HCT116 (cell line): ENCODE measurements around the gene EPB41L4A. TPM values are rescaled to one million over a fixed set of nuclear protein-coding genes. Genes with fewer than 3 reads are reported as not detected.

Experiments used
- ATAC-seq: fragments of 200-7000 bp; cut with Tn5 transposase; 2 replicates; pipeline ENCODE4 v1.9.1; 2020; ENCODE audit warnings: mild to moderate bottlenecking, moderate library complexity
- BruUV-seq: library from RNA; stranded (reverse); fragments of 400-500 nt; replicated peaks from 2 replicates; lab custom pipeline; 2021; lab: Mats Ljungman, UMichigan
- CTCF ChIA-PET: fragments of 300-600 bp; sonication (Branson Sonifier 250); formaldehyde crosslinking; loops from one replicate; lab custom pipeline; 2021; ENCODE audit warnings: antibody characterized with exemption; lab: Charles Lee
- POLR2A ChIA-PET: fragments of 300-600, 350-600 bp; sonication (Branson Sonifier 250); formaldehyde crosslinking; loops from one replicate; lab custom pipeline; 2021; ENCODE audit warnings: antibody characterized with exemption; lab: Charles Lee
- RAD21 ChIA-PET, 2 experiments: fragments of 300-600 bp; sonication (Branson Sonifier 250); formaldehyde crosslinking; loops; one replicate each; lab custom pipeline; 2023; ENCODE audit warnings: low total read pairs in 2 of 2; ENCODE audit not compliant: uncharacterized antibody in 2 of 2, unreplicated experiment in 2 of 2, low non-redundant PET in 1 of 2; lab: Charles Lee
- DNase-seq: peaks from one replicate; pipeline ENCODE4 v3.0.0-alpha.2; 2010; ENCODE audit warnings: low read depth, low spot score
- H2AFZ ChIP-seq: fragments of 200-600 bp; shearing (Covaris generic), sonication (generic); 2 replicates; pipeline ENCODE4 v1.6.1; 2017; ENCODE audit warnings: low read depth, mixed run types, mixed read lengths, antibody characterized with exemption, low read length; ENCODE audit not compliant: poor library complexity, severe bottlenecking
- H3K27ac ChIP-seq: 2 replicates; pipeline ENCODE4 v1.5.1; 2012; ENCODE audit warnings: low read depth, low read length
- H3K27me3 ChIP-seq: fragments of 200-600 bp; sonication (generic); 2 replicates; pipeline ENCODE4 v1.6.1; 2016; ENCODE audit warnings: mixed run types, low read length, mixed read lengths; ENCODE audit not compliant: insufficient read depth
- H3K36me3 ChIP-seq, 2 experiments: fragments of 200-500 bp in 1 of 2; fragments of 200-600 bp in 1 of 2; sonication (Bioruptor generic) in 1 of 2; sonication (generic) in 1 of 2; 2 replicates each; pipeline versions ENCODE4 v1.5.1 to v1.6.1; 2014 to 2016; ENCODE audit warnings: low read length in 2 of 2, inconsistent platforms in 1 of 2, mixed read lengths in 1 of 2, mixed run types in 1 of 2; ENCODE audit not compliant: insufficient read depth in 2 of 2, control insufficient read depth in 1 of 2
- H3K4me1 ChIP-seq, 2 experiments: fragments of 200-600 bp in 1 of 2; sonication (generic) in 1 of 2; 2 replicates each; pipeline versions ENCODE4 v1.5.1 to v1.6.1; 2012 to 2017; ENCODE audit warnings: low read length in 2 of 2, inconsistent platforms in 1 of 2, mild to moderate bottlenecking in 1 of 2, mixed read lengths in 1 of 2, mixed run types in 1 of 2, moderate library complexity in 1 of 2; ENCODE audit not compliant: insufficient read depth in 2 of 2, control insufficient read depth in 1 of 2
- H3K4me2 ChIP-seq: fragments of 200-600 bp; sonication (generic); 2 replicates; pipeline ENCODE4 v1.6.1; 2017; ENCODE audit warnings: mixed run types, low read length, mixed read lengths
- H3K4me3 ChIP-seq, 2 experiments: fragments of 200-600 bp in 1 of 2; sonication (generic) in 1 of 2; replicated peaks in 1 of 2; 2 replicates each; pipeline ENCODE4 v1.5.1; 2011 to 2016; ENCODE audit warnings: low read length in 2 of 2, control low read depth in 1 of 2, low read depth in 1 of 2, mild to moderate bottlenecking in 1 of 2, mixed read lengths in 1 of 2, mixed run types in 1 of 2
- H3K79me2 ChIP-seq: fragments of 200-600 bp; sonication (generic); 2 replicates; pipeline ENCODE4 v1.6.1; 2017; ENCODE audit warnings: mild to moderate bottlenecking, mixed run types, low read length, moderate library complexity, mixed read lengths; ENCODE audit not compliant: insufficient read depth
- H3K9ac ChIP-seq: fragments of 200-600 bp; sonication (generic); 2 replicates; pipeline ENCODE4 v1.6.1; 2016; ENCODE audit warnings: low read length, mixed read lengths
- H3K9me2 ChIP-seq: fragments of 200-600 bp; sonication (generic), shearing (Covaris generic); 2 replicates; pipeline ENCODE4 v1.6.1; 2017; ENCODE audit warnings: mixed run types, mild to moderate bottlenecking, moderate library complexity; ENCODE audit not compliant: insufficient read depth
- H3K9me3 ChIP-seq, 2 experiments: fragments of 200-500 bp in 1 of 2; fragments of 200-600 bp in 1 of 2; sonication (Bioruptor generic) in 1 of 2; sonication (generic) in 1 of 2; 2 replicates each; pipeline ENCODE4 v1.6.1; 2014 to 2017; ENCODE audit warnings: low read length in 2 of 2, mixed read lengths in 2 of 2, inconsistent platforms in 1 of 2, low read depth in 1 of 2, mild to moderate bottlenecking in 1 of 2, mixed run types in 1 of 2, moderate library complexity in 1 of 2; ENCODE audit not compliant: control insufficient read depth in 1 of 2, insufficient read depth in 1 of 2
- H4K20me1 ChIP-seq: fragments of 200-600 bp; sonication (generic), shearing (Covaris generic); 2 replicates; pipeline ENCODE4 v1.6.1; 2017; ENCODE audit warnings: mixed run types, mild to moderate bottlenecking, moderate library complexity; ENCODE audit not compliant: insufficient read depth
- ATF3 ChIP-seq: IDR thresholded peaks from 2 replicates; pipeline ENCODE4 v1.6.1; 2012
- CEBPB ChIP-seq: IDR thresholded peaks from 2 replicates; pipeline ENCODE4 v1.6.1; 2012; ENCODE audit warnings: low read depth
- EGR1 ChIP-seq: IDR thresholded peaks from 2 replicates; pipeline ENCODE4 v1.6.1; 2012; ENCODE audit warnings: low read depth
- EZH2phosphoT487 ChIP-seq: fragments of 200-600 bp; IDR thresholded peaks from 2 replicates; pipeline ENCODE4 v1.6.1; 2018; ENCODE audit warnings: antibody characterized with exemption, borderline replicate concordance
- FOSL1 ChIP-seq: IDR thresholded peaks from 2 replicates; pipeline ENCODE4 v1.6.1; 2012; ENCODE audit warnings: low read depth
- JUND ChIP-seq: IDR thresholded peaks from 2 replicates; pipeline ENCODE4 v1.6.1; 2012
- POLR2A ChIP-seq: IDR thresholded peaks from 2 replicates; pipeline ENCODE4 v1.7.0; 2011; ENCODE audit warnings: borderline replicate concordance; ENCODE audit not compliant: insufficient read depth, insufficient read length; ENCODE audit errors: extremely low read depth
- RAD21 ChIP-seq: IDR thresholded peaks from 2 replicates; pipeline ENCODE4 v1.6.1; 2012; ENCODE audit warnings: low read depth, mild to moderate bottlenecking
- SIN3A ChIP-seq: IDR thresholded peaks from 2 replicates; pipeline ENCODE4 v1.6.1; 2012; ENCODE audit warnings: low read depth
- ZFX ChIP-seq: fragments of 450-650 bp; IDR thresholded peaks from 2 replicates; pipeline ENCODE4 v1.6.1; 2017
- ZNF274 ChIP-seq: fragments of 200-500 bp; sonication (Bioruptor generic); IDR thresholded peaks from 2 replicates; pipeline ENCODE4 v1.6.1; 2014; ENCODE audit warnings: mild to moderate bottlenecking, low read depth, low read length, inconsistent platforms
- intact Hi-C: fragments of 100-400 bp; cut with micrococcal nuclease; formaldehyde crosslinking; loops from 2 replicates; pipeline ENCODE4 v1.10.0; 2022
- total RNA-seq: library from RNA; stranded (reverse); gene quantifications from one replicate; pipeline ENCODE4 v1.2.1, GENCODE V29; 2021; ENCODE audit not compliant: unreplicated experiment
- TF ChIP-seq, protein P1 (sequence below), 3 experiments: fragments of 200-600 bp in 1 of 3; sonication (generic) in 1 of 3; IDR thresholded peaks in 2 of 3; conservative IDR thresholded peaks in 1 of 3; 2 replicates each; pipeline ENCODE4 v1.5.1; 2012 to 2017; ENCODE audit warnings: low read depth in 2 of 3, low read length in 2 of 3, antibody characterized with exemption in 1 of 3, borderline replicate concordance in 1 of 3, control low read depth in 1 of 3, mild to moderate bottlenecking in 1 of 3, mixed read lengths in 1 of 3, mixed run types in 1 of 3, moderate library complexity in 1 of 3; ENCODE audit not compliant: insufficient read depth in 1 of 3

EPB41L4A gene
- total RNA-seq, 1 experiment from 2014 or later, result 2.8 TPM

- Histone ChIP-seq H3K9me2 (no peaks in the 10 kb centered on the region), H3K4me3 (no peak overlapping the region), H3K36me3 (no peaks in the 10 kb centered on the region), H3K4me2 (no peak overlapping the region), H3K79me2 (no peaks in the 10 kb centered on the region), H3K9ac (no peak overlapping the region), H4K20me1 (no peaks in the 10 kb centered on the region), H3K27ac (no peak overlapping the region), H3K4me1 (no peaks in the 10 kb centered on the region), H3K27me3 (peaks cover 3% of the 10 kb centered on the region; the same call in 1 of the 2 replicates), H2AFZ (no peak overlapping the region), H3K9me3 (no peaks in the 10 kb centered on the region)
- DNase-seq (no peak), ATAC-seq (no peak)
- intact Hi-C loops, result no loop called here
- TF ChIP-seq CEBPB, result no peak
- TF ChIP-seq ZNF274, result no peak
- TF ChIP-seq JUND, result no peak
- TF ChIP-seq, protein P1, sequence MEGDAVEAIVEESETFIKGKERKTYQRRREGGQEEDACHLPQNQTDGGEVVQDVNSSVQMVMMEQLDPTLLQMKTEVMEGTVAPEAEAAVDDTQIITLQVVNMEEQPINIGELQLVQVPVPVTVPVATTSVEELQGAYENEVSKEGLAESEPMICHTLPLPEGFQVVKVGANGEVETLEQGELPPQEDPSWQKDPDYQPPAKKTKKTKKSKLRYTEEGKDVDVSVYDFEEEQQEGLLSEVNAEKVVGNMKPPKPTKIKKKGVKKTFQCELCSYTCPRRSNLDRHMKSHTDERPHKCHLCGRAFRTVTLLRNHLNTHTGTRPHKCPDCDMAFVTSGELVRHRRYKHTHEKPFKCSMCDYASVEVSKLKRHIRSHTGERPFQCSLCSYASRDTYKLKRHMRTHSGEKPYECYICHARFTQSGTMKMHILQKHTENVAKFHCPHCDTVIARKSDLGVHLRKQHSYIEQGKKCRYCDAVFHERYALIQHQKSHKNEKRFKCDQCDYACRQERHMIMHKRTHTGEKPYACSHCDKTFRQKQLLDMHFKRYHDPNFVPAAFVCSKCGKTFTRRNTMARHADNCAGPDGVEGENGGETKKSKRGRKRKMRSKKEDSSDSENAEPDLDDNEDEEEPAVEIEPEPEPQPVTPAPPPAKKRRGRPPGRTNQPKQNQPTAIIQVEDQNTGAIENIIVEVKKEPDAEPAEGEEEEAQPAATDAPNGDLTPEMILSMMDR (IDR thresholded peaks at IDR 0.05 in 2 of 3, conservative IDR thresholded peaks at IDR 0.05 in 1 of 3; ENCODE audit: borderline replicate concordance in 1 of 3, insufficient read depth in 1 of 3, low read depth in 2 of 3, low read length in 2 of 3), result no peak
- TF ChIP-seq ZFX, result no peak
- TF ChIP-seq FOSL1, result no peak
- TF ChIP-seq POLR2A, result no peak
- BruUV-seq, result no TSS peak
- POLR2A ChIA-PET, result no interaction called here
- RAD21 ChIA-PET, result no interaction called here
- CTCF ChIA-PET, result no interaction called here
These were observed 136.0 kb downstream of the EPB41L4A start for GRCh38 chr5:112283034-112283582.

DNA sequence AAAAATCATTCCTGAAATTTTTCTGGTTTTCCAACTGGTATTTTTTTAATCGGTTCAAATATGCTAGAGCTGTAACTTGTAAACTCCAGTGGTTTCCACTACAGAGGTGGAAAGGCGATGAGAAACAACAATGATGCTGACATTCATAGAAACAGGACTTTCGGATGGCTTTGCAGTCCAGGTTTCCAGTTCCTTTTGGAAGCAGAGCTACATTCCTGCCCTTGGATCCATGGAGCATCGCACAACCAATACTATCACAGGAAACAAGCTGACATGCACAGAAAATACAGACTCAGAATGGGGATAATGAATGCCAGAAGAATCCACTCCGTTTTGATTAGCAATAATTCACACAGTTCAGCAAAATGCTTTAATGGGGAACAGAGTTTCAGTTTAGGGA is 140.0 kb downstream of the EPB41L4A start:
- H3K4me3 ChIP-seq, result no peak overlapping the region
- CTCF ChIA-PET, result no interaction called here
- H3K4me1 ChIP-seq, result no peaks in the 10 kb centered on the region
- no peaks in the 10 kb centered on the region for H3K36me3 ChIP-seq
- intact Hi-C loops, result no loop called here
- TF ChIP-seq RAD21 (no peak), JUND (no peak), POLR2A (no peak), EZH2phosphoT487 (no peak), ATF3 (no peak), EGR1 (no peak), ZNF274 (no peak), FOSL1 (no peak), CEBPB (no peak), SIN3A (no peak)
- H3K9ac ChIP-seq, result no peak overlapping the region
- no peak overlapping the region for H3K27ac ChIP-seq
- no peak overlapping the region for H3K4me2 ChIP-seq
- DNase-seq, result no peak
- H3K27me3 ChIP-seq, result no peaks in the 10 kb centered on the region; the same call in 1 of the 2 replicates
- no peaks in the 10 kb centered on the region; the same call in 1 of the 2 replicates for H4K20me1 ChIP-seq
- no peaks in the 10 kb centered on the region for H3K9me3 ChIP-seq
- BruUV-seq, result no TSS peak
- POLR2A ChIA-PET, result no interaction called here
- no peak overlapping the region for H2AFZ ChIP-seq
- ATAC-seq, result no peak
- H3K79me2 ChIP-seq, result no peaks in the 10 kb centered on the region
- RAD21 ChIA-PET, result no interaction called here
- no peaks in the 10 kb centered on the region for H3K9me2 ChIP-seq
